PC-3 (cell line): ENCODE measurements around the gene PPP1R12A.

Experiments used
- EZH2phosphoT487 ChIP-seq: fragments of 300-600 bp; sonication (generic); IDR thresholded peaks from 2 replicates; pipeline ENCODE4 v1.6.1; 2018; ENCODE audit warnings: mild to moderate bottlenecking, antibody characterized with exemption, low read length, borderline replicate concordance
- TF ChIP-seq, protein P1 (sequence below): fragments of 300-600 bp; sonication (generic); conservative IDR thresholded peaks from 2 replicates; pipeline ENCODE4 v1.5.1; 2017; ENCODE audit warnings: antibody characterized with exemption, low read depth, mild to moderate bottlenecking, low read length

- TF ChIP-seq, protein P1, sequence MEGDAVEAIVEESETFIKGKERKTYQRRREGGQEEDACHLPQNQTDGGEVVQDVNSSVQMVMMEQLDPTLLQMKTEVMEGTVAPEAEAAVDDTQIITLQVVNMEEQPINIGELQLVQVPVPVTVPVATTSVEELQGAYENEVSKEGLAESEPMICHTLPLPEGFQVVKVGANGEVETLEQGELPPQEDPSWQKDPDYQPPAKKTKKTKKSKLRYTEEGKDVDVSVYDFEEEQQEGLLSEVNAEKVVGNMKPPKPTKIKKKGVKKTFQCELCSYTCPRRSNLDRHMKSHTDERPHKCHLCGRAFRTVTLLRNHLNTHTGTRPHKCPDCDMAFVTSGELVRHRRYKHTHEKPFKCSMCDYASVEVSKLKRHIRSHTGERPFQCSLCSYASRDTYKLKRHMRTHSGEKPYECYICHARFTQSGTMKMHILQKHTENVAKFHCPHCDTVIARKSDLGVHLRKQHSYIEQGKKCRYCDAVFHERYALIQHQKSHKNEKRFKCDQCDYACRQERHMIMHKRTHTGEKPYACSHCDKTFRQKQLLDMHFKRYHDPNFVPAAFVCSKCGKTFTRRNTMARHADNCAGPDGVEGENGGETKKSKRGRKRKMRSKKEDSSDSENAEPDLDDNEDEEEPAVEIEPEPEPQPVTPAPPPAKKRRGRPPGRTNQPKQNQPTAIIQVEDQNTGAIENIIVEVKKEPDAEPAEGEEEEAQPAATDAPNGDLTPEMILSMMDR, result no peak
- TF ChIP-seq EZH2phosphoT487, result no peak
Measured at GRCh38 chr12:79871621-79872020, 63.3 kb downstream of the PPP1R12A start.
